GM12878 (cell line): ENCODE measurements around the gene ATF3.

Experiments
- CHD2 ChIP-seq: IDR thresholded peaks from 2 replicates; pipeline ENCODE4 v1.6.1; 2011; ENCODE audit warnings: low read depth, low read length, improper control_type of control experiment, borderline replicate concordance
- FOXK2 ChIP-seq: fragments of 450-650 bp; IDR thresholded peaks from 2 replicates; pipeline ENCODE4 v1.6.1; 2017; ENCODE audit warnings: mild to moderate bottlenecking, moderate library complexity
- HCFC1 ChIP-seq: fragments of 150-350 bp; IDR thresholded peaks from 2 replicates; pipeline ENCODE4 v1.6.1; 2014; ENCODE audit warnings: low read length
- TAF1 ChIP-seq: IDR thresholded peaks from 2 replicates; pipeline ENCODE4 v1.6.1; 2011; ENCODE audit warnings: mild to moderate bottlenecking, low read depth, low read length, borderline replicate concordance
- TCF3 ChIP-seq: IDR thresholded peaks from 2 replicates; pipeline ENCODE4 v1.6.1; 2012; ENCODE audit warnings: low read depth, mild to moderate bottlenecking, low read length, borderline replicate concordance; ENCODE audit not compliant: insufficient read depth
- ZBTB40 ChIP-seq: fragments of 450-650 bp; IDR thresholded peaks from 2 replicates; pipeline ENCODE4 v1.6.1; 2016; ENCODE audit warnings: mild to moderate bottlenecking, moderate library complexity, borderline replicate concordance
- ZZZ3 ChIP-seq: IDR thresholded peaks from 2 replicates; pipeline ENCODE4 v1.6.1; 2011; ENCODE audit warnings: low read depth; ENCODE audit not compliant: control insufficient read depth, insufficient read length
- TF ChIP-seq, protein P1 (sequence below), 3 experiments: IDR thresholded peaks in 2 of 3; conservative IDR thresholded peaks in 1 of 3; 2 replicates each; pipeline ENCODE4 v1.5.1; 2011; ENCODE audit warnings: low read depth in 3 of 3, low read length in 3 of 3, mild to moderate bottlenecking in 3 of 3, control low read depth in 2 of 3, moderate library complexity in 2 of 3, inconsistent platforms in 1 of 3, mixed read lengths in 1 of 3; ENCODE audit not compliant: control insufficient read depth in 2 of 3, insufficient read depth in 1 of 3; ENCODE audit errors: extremely low read depth in 1 of 3

GRCh38 chr1:212591922-212592321, 16.6 kb upstream of the ATF3 start:
- TF ChIP-seq ZZZ3 (no peak), TCF3 (no peak), CHD2 (no peak), ZBTB40 (no peak), FOXK2 (no peak), TAF1 (no peak), HCFC1 (no peak)
- TF ChIP-seq, protein P1, sequence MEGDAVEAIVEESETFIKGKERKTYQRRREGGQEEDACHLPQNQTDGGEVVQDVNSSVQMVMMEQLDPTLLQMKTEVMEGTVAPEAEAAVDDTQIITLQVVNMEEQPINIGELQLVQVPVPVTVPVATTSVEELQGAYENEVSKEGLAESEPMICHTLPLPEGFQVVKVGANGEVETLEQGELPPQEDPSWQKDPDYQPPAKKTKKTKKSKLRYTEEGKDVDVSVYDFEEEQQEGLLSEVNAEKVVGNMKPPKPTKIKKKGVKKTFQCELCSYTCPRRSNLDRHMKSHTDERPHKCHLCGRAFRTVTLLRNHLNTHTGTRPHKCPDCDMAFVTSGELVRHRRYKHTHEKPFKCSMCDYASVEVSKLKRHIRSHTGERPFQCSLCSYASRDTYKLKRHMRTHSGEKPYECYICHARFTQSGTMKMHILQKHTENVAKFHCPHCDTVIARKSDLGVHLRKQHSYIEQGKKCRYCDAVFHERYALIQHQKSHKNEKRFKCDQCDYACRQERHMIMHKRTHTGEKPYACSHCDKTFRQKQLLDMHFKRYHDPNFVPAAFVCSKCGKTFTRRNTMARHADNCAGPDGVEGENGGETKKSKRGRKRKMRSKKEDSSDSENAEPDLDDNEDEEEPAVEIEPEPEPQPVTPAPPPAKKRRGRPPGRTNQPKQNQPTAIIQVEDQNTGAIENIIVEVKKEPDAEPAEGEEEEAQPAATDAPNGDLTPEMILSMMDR (IDR thresholded peaks at IDR 0.05 in 2 of 3, conservative IDR thresholded peaks at IDR 0.05 in 1 of 3; ENCODE audit: control insufficient read depth in 2 of 3, extremely low read depth in 1 of 3, insufficient read depth in 1 of 3, low read depth in 3 of 3, low read length in 3 of 3): no peak
